ENCODE data around the gene PDHA1.

The PDHA1 gene

DNA sequence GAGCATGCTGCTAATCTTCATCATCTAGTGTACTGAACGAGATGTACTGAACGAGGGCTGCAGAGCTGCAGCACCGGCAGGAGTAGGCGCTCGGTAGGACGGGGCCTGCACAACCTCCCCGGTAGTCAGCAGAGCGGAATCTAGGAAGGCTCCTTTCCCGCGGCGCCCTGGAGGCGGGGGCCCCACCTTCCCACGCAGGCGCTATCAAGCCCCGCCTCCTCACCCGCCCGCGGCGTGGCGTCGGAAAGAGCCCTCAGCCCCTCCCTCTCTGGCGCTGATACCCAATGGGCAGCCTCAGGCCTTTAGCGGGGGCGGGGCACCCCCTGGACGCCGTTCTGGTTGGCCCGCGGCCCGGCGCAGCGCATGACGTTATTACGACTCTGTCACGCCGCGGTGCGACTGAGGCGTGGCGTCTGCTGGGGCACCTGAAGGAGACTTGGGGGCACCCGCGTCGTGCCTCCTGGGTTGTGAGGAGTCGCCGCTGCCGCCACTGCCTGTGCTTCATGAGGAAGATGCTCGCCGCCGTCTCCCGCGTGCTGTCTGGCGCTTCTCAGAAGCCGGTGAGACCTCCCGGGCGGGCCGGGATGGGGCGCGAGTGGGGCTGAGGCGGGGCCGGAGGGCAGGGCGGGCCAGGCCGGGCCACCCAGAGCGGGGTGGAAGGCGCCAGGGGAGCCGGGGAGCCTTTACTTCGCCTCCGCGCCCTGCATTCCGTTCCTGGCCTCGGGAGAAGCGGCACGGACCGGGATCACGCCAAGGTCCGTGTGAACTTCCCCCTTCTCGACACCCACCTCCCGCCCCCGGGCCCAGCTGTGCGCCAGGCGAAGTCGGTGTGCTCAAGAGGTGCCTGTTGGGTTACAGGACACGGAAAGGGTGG is at the start of gene PDHA1:
PDHA1 (plus strand) TSS at position 393 of the 874 bp plus-strand sequence; CDS start at position 504, 111 bp downstream.
- DNase-seq, result peak; percentile 87 to 89

DNA sequence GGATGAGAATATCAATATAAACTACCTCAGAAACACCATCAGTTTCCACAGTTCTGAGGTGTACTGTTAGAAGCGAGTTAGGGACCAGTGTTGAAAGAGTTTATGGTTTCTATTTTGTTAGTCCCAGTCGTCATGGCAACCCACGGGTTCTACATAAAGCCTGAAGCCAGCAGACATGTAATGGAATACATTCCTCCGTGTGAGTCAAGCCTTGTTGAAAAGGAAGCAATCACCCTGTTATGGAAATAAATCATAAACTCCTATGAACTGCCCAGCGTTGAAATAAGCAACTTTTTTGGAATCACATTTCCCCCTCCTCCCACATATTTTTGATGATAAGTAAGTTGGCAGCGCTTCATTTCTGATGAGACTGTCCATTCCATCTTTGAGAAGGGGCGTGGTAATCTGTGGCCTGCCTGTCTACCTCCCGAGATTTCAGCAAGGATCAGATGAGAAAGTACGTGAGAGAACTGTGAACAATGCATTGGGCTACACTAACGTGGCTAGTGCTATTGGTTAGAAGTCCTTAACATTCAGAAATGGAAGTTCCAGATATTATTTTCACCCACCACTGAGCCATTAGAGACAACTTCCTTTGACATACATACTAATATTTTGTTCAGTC is 40.4 kb upstream of the PDHA1 start:
- DNase-seq, result no peak

DNA sequence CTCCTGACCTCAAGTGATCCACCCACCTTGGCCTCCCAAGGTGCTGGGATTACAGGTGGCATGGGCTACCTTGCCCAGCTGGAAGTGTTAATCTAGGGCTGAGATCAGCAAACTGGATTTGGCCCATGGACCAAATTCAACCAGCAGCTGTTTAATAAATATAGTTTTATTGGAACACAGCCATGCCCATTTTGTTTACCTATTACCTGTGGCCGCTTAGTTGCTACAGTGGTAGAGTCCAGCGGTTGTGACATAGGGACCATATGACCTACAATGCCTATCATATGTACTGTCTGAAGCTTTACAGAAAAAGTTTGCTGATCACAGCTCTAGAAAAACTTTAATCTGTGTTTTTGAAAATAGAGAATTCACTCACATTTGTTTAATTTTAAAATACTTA is 17.2 kb upstream of the PDHA1 start:
- no peak for DNase-seq

DNA sequence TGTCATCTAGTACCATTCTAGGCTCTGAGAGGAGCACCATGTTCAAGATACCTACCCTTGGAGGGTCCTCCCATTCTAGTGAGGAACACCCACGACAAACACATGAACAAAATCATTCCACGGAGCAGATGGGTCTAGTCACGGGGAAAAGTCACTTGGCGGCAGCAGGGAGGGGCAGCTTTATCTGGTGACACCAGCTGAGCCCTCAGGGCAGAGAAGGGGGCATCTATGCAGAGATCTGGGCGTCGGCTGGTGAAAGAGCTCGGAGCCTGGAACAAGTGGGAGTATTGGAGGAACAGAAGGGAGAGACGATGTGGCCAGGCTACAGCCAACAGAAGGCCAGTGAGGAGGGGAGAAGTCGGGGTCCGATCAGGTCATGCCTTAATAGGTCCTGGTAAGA is 11.9 kb upstream of the PDHA1 start:
- DNase-seq, result no peak

DNA sequence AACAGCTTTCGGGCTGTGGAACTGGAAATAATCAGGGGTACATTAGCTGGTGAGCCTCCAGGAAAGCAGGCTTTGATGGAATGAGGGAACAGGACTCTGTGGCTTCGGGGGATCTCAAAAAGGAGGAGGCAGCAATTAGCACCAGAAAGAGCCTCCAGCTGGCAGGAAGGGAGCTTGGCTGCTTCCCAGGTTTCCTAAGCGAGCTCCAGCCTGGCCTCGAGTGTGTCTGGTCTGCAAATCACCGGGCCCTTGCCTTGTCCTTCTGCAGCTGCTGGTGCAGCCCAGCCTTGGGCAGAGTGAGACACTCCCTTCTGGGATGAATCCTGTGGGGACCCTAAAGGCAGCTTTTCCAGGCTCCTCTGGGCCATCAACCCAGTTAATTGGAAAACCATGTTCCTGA is 10.7 kb upstream of the PDHA1 start:
- DNase-seq, result no peak

DNA sequence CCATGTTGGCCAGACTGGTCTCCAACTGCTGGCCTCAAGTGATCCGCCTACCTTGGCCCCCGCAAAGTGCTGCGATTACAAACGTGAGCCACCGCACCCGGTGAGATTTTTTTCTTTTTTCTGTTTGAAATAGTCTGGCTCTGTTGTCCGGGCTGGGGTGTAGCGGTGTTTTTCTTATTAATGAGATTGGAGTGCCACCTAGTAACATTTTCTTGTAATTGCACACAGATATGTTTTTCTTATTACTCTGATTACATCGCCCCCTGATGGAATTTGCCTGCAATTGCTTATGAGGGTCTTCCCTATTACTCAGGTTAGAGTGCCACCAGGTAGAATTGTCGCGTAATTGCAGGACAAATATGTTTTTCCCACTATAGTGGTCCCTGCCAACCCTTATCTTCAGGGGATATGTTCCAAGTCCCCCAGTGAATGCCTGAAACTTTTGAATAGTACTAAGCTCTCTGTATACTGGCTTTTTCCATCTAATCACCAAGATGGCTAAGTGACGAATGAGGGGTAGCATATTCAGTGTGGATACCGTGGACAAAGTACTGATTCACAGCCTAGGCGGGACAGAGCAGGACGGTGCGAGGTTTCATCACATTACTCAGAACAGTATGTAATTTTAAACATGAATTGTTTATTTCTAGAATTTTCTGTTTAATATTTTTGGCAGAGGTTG is 8.6 kb upstream of the PDHA1 start:
- no peak for DNase-seq

DNA sequence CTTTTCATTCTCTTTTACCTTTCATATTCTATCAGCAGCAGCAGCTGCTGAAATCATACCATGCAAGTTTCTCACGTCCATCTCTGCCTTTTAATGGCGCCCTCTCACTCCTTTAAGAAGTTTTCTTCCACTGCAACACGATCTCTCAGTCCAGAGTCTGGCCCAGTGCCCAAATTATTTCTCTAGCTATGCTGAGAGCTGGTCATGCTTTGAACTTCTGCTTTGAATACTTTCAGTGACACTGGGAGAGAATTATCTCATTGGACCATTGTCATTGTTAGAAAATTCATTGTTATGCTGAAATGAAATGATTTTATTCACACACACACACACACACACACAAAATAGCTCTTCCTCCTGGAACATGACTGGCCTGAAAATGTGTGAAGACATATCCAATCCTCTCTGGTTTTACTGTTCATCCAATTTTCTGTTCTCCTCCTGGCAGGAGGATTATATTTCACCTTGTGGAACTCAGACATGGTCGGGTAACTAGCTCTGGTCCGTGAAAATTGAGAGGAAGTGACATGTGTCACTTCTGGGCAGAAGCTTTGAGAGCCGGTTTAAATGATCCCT is 1.3 kb upstream of the PDHA1 start:
- no peak for DNase-seq

DNA sequence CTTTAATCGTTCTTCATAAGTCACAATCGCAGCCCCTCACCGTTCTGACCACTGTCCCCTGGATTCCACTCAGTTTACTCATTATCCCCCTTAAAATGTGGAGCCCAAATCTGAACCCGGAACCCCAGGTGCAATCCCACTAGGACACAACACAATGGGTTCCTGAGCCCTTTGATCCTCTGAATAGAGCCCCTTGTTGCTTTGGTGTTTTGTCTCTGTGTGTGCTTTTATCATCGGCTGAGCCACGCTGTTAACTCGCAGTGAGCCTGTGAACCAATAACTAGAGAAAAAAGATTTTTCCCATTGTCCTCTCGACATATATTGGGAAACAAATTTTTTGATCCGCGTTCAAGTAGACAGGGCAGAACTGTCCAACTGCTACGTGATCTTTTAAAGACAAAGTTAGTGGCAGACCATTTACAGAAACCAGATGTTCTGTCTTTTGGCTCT is 617 bp upstream of the PDHA1 start:
- DNase-seq, result no peak

DNA sequence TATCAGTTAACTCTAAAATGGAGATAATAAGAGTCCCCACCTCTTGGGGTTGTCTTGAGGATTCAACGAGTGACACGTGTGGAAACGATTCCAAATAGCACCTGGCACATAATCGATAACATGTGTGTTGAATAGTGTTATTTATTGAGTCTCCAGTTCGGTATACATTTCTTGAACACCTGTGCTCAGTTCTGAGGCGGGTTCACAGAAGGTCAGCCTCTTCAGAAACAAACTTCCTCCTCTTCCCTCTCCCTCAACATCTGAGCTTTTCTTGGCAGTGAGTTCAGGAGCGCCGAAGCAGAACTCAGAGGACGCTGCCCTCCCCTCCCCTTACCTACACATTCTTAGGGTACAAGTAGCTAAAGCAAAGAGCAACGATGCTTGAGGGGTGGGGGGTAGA is 934 bp downstream of the PDHA1 start:
- no peak for DNase-seq

DNA sequence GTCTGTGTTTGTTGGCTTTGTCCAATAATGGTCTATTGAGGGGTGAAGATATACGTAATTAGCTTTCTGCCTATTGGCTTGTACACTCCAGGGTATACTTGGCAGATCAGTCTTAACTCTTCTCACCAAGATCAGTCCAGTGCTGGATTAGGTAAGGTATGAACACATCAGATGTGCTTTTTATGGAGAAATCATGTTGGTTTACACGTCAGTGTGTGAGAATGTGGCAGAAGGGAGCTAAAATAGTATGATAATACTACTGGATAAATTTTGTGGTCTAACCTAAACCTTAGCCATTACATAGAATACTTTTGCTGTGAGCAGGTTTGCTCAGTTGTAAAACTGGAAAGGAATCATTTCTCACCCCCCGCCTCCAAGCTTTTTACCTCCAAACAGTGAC is 4.2 kb downstream of the PDHA1 start:
- DNase-seq, result no peak

DNA sequence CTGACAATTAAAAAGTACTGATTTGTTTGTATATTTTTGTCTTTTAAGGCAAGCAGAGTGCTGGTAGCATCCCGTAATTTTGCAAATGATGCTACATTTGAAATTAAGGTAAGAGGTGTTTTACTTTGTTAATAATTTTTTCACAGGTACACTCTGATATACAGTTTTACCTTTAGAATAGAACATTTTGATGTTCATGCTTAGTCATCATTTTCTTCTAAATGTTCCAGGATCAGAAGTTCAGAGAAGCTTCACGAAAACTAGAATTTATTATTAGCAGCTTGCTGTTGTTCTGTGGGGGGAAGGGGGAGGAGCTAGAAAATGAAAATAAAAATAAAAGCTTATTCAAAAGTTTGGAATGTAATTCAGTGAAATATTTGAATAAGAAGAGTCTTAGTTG is 5.5 kb downstream of the PDHA1 start:
- no peak for DNase-seq

DNA sequence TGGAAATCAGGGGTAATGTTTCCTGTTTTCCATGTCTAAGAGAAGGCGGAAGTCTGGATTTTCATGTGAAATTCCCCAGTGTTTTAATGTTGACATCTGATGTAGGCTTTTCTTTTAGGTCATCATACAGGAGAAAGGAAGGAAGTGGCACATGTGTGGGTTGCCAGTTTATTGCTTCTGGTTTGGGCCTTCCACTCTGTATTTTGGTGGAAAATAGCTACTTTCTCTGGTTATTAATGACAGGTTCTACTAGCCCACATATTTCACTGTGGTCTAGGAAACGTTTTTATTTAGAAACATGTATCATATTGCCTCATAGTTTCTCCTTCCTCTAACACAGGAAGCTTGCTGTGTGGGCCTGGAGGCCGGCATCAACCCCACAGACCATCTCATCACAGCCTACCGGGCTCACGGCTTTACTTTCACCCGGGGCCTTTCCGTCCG is 7.2 kb downstream of the PDHA1 start:
- no peak for DNase-seq

DNA sequence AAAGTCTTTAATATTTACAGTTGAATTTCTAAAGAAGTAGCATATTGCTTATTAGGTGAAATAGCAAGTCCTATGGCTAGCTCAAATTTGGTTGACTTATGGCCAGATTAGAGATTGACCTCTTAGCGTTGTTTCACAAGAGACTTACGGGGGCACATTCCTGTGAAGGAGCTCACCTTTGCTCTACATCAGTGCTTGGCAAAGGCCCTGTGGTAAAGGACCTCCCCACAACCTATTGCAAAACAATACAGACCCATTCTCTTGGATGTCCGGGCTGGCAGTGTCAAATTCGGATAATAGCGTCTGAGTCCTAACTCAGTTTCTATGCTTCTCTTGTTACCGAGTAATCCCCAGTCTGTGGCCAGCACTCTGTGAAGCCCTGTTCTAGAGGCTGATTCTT is 10.9 kb downstream of the PDHA1 start:
- DNase-seq, result no peak

DNA sequence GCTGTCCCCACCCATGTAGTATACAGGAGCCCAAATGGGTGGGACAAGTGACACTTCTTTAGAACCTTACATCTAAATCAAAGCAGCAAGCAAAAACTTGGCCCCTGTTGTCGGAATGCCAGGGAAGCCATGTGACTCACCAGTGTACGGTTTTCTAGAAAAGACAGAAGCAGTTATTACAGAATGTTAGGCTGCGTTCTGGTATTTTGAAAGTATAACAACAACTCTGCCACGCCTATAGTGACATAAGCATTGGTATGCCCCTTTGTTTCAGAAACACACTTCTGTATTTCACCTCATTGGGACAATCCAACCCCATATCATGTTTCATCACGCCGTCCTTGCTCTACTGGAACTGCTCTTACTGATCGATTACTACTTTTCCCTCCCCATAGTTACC is 14.8 kb downstream of the PDHA1 start:
- DNase-seq, result no peak

DNA sequence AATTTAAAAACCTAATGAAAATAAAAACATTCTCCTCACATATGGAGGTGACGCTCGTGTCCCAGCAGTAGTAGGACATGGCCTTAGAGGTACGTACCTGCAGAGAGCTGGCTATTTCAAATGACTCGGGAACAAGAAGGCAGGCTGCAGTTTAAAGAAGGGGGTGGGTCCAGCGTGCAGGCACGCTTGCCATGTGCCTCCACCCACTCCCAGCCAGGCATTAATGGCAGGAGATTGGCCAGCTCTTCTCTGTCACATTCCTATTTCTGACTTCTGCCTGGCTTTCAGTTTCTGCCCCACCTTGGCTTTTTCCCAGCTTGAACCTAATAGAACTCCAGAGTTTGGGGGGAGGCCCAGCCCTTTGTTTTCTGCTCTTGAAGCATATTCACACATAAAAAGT is 17.2 kb downstream of the PDHA1 start:
- DNase-seq, result no peak

DNA sequence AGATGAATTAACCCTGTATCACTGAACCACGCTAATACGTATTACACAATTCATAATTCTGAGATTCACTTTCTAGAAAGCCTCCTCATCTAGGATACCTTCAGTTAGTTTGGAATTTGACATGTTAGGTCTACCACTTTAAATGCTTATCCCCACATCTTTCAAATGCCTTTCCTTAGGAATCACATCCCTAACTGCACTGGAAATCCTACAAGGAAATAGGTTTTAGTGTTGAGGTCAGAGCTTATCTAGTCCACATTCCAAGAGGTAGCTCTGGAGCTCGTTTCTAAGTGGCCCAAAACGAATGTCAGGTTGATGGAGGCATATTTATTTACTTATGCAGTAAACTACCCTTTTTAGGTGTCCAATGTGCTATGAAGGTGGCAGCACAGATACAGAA is 18.0 kb downstream of the PDHA1 start:
- no peak for DNase-seq

DNA sequence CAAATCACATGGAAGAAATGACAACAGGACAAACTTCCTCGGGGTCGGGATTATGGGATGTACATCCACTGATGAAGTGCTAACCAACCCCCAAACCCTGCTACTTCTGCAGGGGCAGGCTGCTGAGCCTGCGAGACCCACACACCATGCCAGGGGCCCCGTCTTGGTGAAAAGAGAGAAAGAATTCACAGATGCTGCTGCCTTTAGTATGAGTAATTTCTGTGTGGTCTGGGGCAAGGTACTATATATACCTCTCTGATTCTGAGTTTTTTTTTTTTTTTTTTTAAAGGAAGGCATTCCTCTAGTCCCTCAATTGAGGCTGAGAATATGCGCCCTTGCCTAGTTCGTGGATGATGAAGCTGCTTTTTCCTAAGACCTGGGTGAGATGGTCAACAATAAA is 24.8 kb downstream of the PDHA1 start:
- no peak for DNase-seq

DNA sequence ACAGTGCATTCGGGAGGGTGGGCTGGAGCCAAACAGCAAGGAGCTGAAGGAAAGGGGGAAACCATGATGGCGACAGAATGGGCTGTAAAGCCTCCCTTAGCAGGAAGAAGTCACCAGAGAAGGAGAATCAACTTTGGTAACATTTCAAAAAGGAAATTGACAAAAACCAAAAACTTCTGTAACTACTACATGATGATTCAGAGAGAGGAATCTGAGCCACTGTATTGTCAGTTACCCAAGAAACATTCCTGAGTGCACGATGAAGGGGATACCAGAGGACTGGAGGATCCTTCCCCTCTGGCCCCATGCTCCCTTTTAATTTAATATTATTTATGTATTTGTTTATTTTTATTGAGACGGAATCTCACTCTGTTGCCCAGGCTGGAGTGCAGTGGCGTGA is 26.3 kb downstream of the PDHA1 start:
- no peak for DNase-seq

DNA sequence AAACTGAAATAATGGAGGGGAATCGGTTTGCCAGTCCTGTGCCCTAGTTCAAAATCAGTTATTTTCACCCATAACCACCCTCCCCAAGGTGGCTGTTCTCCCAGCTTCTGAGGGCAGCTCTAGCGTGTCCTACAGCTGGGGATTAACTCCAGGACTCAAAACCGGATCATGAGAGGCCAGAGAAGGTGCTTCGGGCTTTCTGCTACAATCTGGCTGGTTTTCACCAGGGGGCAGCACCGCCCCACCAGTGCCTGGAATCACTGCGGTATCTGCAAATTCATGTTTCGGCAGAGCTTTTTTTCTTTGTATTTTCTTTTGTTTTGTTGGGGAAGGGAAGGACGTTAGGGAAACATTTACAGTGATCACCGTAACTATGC is 28.4 kb downstream of the PDHA1 start:
- peak; percentile 51 to 53 for DNase-seq

DNA sequence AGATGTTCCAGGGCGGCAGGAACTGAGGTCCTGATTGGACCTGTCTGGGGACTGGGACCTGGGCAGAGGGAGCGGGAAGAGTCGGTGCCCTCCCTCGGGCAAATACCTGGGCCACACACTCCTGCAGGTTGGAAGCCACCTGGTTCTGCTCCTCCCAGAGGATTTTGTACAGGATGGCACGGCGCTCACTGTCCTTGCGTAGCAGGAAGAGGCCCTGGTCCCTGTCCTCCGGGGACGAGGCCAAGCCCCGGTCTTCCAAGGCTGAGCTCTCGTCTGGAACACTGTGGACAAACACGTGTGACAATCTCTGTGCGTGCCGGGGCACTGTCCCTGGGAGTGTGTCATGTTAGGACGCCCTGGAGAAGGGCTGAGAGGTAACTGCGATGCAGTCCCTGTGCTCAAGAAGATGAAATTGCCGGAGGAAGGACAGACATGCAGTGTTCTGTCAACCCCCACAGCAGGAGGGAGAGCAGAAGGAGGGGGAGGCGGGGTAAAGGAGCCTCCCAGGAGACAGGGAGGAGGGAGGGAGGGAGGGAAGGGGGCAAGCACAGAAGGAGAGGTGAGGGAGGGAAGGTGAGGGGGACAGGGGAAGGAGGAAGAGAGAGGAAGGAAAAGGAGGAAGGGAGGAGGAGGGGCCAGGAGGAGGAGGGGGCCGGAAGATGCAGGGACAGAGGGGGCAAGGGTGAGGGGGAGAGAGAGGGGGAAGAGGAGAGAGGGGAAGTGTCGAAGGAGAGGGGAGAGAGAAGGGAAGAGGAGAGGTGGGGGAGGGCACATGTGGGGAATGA is 29.0 kb downstream of the PDHA1 start:
- DNase-seq, result no peak

DNA sequence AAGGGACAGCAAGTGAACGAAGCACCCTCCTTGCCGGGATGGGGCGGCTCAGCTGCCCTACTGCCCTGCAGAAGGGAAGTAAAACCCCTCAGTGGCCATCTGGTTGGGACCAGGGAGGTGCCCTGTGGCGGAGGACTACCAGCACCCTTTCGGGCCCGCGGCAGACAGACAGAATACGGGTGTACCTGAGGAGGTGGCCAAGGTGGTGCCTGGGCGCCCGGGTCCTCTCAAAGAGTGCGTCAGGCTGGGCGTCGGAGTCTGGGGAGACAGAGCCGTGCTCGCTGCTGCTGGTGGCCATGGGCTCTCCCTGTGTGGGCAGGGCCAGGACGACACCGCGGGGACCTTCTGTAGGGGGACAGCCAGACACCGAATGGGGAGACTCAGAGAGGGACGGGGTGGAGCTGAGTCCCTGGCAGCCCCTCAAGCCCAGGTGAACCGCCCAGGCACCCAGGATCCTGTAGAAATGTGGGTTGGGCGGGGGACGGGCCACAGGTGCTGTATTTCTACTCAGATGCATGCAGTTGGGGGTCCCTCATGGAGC is 29.7 kb downstream of the PDHA1 start:
- no peak for DNase-seq

DNA sequence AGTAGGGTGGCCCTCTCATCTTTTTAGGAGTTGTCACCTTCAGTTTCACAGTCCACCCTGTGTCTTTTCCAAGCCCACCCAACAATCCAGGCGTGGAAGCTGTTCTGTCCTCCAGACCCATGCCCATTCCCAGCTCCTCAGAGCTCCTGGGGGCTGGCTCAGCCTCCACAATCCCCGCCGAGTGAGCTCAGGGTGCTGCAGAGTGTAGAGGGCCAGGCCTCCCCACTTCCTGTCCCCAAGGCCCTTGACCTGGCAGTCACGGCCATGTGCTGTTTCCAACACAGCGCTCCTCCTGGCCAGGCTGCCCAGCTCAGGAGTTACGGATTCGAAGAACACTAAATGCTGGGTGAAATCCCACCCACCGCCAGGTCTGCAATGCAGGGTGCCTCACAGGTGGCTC is 31.8 kb downstream of the PDHA1 start:
- no peak for DNase-seq
